Stimulated activated CD8-positive, alpha-beta memory T cell treated with anti-CD3 and anti-CD28 coated beads, Interleukin-7, amount 100 ng/mL, for 48 hours (primary cell): ENCODE results near the gene SYNPO.

Experiments used
- DNase-seq, 2 donors: peaks; one replicate each; pipeline ENCODE4 v3.0.0-alpha.2; 2020; ENCODE audit warnings: low read depth in 1 of 2; ENCODE audit errors: extremely low read depth in 1 of 2

The SYNPO gene

DNA sequence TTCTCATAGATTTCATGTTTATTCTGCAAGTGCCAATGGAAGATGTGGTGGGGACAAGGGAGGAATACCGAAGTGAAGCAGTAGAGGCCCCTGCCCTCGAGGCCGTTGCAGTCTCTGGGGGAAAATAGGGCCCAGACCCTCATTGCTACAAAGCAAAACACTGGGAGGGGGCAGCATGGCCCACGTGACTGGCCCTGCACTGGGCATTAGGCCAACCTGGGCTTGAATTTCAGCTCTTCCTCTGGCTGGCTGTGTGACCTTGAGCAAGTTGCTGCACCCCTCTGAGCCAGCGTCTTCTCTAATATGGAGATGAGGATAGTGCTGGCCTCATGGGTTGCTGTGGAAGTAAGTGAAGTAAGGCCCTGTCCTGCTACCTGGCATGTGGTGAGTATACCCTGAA is 709 bp upstream of the SYNPO start:
- DNase-seq = no peak

GRCh38 chr5:150641006-150641570 is 628 bp downstream of the SYNPO start:
- DNase-seq = no peak

DNA sequence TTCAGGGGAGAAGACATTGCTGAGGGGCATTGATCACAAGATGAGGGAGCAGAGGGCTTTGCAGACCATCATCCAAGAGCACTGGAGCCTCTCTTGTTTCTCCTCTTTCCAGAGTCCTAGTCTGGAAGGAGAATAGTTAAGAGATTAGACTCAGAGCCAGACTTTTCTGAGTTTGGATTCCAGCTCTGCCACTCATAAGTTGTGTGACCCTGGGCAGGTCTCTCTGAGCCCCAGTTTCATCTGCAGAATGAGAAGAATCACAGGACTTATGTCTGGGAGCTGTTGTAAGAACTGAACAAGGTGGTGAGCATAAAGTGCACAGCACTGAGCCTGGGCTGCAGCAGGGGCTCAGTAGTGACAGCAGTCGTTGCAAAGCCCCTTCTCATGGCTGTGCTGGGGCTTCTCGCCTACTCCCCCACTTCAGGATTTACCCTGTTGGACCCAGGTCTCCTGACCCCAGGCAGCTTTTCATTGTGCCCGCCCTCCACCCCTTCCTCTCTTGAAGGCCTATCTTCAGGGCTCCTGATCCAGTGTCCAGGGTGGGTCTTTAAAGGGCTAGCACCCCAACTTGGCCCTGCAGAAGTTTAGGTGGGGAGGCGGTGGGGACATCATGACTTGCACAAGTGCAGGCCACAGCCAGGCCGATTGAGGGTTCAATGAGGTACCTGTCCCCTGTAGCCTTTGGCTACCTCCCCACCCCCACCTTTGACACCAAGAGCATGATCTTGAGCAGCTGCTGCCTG is 1.5 kb downstream of the SYNPO start:
- no peak for DNase-seq

DNA sequence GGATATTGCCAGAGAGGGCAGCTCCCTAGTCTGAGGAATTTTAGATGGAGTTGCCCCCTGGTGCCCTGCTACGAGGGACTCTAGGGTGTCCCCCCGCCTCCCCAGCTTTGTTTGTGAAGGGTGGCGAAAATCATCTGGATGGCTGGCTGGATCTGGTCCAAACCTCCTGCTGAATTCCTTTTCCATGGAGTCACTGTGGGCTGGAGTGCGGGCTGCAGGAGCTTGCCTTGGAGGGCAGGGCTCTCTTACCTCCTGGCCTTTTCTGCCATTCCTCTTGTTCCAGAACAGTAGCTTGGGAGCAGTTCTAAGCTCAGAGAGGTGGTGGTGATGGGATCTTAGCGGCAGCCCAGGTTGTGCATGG is 2.1 kb downstream of the SYNPO start:
- DNase-seq = no peak

- DNase-seq = no peak
Measured at GRCh38 chr5:150642991-150643710, 2.7 kb downstream of the SYNPO start.

DNA sequence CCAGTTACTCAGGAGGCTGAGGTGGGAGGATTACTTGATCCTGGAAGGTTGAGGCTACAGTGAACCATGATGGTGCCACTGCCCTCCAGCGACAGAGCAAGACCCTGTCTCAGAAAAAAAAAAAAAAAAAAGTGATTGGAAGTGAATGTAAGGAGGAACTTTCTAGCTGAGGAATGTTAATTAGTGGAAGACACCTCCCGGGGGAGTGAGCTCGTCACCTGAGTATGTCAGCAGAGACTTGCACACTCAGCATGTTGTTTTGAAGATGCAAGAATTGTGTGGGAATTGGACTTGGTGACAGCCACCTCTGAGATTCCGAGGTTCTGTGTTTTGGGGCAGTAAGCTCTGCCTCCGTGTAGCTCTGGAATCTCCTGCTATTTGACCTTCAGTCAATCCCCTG is 3.6 kb downstream of the SYNPO start:
- no peak for DNase-seq

DNA sequence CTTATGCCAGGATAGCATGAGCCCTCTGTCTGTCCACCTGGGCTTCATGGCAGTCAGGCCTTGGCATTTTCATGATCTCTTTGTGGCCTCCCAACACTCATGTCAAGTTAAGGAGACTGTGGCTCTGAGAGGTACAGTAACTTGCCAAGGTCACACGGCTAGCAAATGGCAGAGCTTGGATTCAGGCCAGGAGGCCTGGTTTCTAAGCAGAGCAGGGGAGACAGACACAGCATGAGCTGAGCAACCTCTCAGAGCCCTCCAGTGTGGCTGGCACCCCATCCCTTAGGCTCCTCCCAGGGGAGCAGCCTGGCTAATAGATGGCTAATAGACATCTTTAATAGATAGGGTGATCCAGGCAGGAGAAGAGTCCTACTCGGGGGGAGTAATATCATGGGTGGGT is 4.1 kb downstream of the SYNPO start:
- no peak for DNase-seq

GRCh38 chr5:150645070-150645700 is 4.7 kb downstream of the SYNPO start:
- no peak for DNase-seq

- no peak for DNase-seq
Measured at GRCh38 chr5:150647275-150648251, 7.1 kb downstream of the SYNPO start.

DNA sequence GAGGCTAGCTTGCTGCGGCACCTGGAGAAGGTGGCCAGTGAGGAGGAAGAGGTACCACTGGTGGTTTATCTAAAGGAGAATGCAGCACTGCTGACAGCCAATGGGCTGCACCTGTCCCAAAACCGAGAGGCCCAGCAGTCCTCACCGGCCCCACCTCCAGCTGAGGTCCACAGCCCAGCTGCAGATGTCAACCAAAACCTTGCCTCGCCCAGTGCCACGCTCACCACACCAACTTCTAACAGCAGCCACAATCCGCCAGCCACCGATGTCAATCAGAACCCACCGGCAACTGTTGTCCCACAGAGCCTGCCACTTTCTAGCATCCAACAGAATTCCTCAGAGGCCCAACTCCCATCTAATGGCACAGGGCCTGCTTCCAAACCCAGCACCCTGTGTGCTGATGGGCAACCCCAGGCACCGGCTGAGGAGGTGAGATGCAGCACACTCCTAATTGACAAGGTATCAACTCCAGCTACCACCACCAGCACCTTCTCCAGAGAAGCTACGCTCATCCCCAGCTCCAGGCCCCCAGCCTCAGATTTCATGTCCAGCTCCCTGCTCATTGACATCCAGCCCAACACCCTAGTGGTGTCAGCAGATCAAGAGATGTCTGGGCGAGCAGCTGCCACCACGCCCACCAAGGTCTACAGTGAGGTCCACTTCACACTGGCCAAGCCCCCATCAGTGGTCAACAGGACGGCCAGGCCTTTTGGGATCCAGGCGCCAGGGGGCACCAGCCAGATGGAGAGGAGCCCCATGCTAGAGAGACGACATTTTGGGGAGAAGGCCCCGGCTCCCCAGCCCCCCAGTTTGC is 8.0 kb downstream of the SYNPO start:
- DNase-seq = no peak

DNA sequence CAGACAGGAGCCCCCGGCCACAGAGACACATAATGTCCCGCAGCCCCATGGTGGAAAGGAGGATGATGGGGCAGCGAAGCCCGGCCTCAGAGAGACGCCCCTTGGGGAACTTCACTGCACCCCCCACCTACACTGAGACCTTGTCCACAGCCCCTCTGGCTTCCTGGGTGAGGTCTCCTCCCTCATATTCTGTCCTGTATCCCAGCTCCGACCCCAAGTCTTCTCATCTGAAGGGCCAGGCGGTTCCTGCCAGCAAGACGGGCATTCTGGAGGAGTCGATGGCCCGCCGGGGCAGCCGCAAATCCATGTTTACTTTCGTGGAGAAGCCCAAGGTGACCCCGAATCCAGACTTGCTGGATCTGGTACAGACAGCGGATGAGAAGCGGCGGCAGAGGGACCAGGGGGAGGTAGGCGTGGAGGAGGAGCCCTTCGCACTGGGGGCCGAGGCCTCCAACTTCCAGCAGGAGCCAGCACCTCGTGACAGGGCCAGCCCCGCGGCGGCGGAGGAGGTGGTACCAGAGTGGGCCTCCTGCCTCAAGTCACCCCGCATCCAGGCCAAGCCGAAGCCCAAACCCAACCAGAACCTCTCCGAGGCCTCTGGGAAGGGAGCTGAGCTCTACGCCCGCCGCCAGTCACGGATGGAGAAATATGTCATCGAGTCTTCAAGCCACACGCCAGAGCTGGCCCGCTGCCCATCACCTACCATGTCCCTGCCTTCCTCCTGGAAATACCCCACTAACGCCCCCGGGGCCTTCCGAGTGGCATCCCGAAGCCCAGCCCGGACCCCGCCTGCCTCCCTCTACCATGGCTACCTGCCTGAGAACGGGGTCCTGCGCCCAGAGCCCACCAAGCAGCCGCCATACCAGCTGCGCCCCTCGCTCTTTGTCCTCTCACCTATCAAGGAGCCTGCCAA is 8.9 kb downstream of the SYNPO start:
- DNase-seq = no peak

- DNase-seq = no peak
Measured at GRCh38 chr5:150650021-150651006, 9.9 kb downstream of the SYNPO start.

GRCh38 chr5:150651382-150651781 is 10.9 kb downstream of the SYNPO start:
- no peak for DNase-seq

DNA sequence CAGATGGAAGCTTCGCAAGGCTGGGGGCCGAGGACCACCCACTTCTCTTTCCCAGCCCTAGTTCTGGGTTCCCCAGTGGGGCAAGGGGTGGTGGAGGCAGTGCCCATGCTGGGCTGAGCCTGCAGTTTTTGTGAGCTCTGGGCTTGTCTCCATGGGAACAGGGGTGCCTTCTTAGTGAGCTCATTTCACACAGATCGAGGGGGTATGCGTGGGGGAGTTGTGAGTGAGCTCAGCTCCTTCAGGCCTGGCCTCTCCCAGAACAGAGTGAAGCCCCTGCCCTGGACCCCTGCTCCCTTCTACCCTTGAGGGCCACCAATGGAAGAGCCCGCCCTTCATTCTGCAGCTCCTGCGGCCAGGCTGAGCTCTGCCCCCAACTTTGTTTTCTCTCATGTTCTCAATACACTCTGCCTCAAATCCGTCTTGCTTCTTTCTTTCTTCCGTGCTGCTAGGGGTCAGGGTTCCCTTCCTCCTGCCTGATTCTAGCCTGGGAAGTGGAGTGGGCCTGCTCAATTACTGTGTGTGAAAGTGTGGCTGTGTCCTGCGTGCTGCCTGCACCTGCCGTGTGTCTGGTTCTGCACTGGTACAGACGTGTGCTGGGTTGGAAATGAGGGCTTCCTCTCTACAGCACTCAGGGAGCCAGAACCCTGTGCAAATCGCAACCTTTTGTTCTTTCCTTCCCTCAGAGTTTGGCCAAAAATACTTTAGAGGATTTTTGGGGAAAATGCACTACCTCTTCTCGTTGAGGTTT is 11.6 kb downstream of the SYNPO start:
- no peak for DNase-seq

DNA sequence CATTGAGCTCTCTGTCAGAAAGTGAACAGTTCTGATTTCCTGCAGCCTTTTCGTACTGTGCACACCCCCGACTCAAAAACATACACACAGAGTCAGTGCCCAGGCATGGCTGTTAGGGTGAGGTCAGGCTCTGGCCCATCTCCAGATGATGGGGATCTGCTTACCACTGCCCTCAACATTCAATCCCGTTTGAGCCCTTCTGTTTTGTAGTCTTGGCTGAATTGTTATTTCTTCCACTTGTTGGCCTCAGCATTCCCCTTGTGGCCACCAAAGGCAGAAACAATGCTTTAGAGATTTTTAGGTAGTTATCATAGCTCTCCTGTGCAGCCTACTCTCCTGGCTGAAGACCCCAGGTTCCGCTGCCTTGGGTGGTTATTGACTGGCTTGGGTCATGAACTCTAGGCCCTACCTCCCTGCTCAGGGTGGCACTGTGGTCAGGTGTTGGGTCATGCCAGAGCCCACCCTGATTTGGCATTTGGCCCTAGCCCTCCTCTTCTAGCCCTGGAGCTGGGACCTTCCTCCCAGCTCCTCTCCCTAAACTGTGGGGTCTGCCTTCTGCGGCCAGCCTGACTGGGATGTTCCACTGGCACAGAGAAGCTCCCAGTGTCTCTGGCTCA is 12.8 kb downstream of the SYNPO start:
- DNase-seq = no peak

GRCh38 chr5:150653762-150654556 is 13.5 kb downstream of the SYNPO start:
- no peak for DNase-seq
